Measurements from ENCODE around the gene OR2C1. TPM values are rescaled to one million over a fixed set of nuclear protein-coding genes. Genes with fewer than 3 reads are reported as not detected.

OR2C1 gene
- total RNA-seq, 4 donors from 2014 or later = not detected

GRCh38 chr16:3369073-3369472, 13.4 kb downstream of the OR2C1 start:
- intact Hi-C loops (cut with DNase I; ENCODE audit: low total_unique reads) (no loop called here), in situ Hi-C loops (cut with MboI; ENCODE audit: low pct_ligation_motif_present in 1 of 4, low pct_unique_long_range_greater_than_20kb in 1 of 4, low sequenced_read_pairs in 3 of 4) (no loop called here)
- no peak overlapping the region for H3K4me3 ChIP-seq
- peaks cover 3 to 13% of the 10 kb centered on the region in 2 donors for H3K9me3 ChIP-seq
- H3K36me3 ChIP-seq = no peaks in the 10 kb centered on the region
- peaks cover under 1% of the 10 kb centered on the region for H3K27me3 ChIP-seq
- DNase-seq = no peak
- no peaks in the 10 kb centered on the region for H3K4me1 ChIP-seq
- no peak overlapping the region for H3K27ac ChIP-seq
- 91 to 95% methylated on average over 10 to 11 of the region's 11 CpGs for WGBS, 2 donors (ENCODE audit: low coverage in 1 of 2)
- no peak for TF ChIP-seq POLR2A (IDR thresholded peaks at IDR 0.05)
- no peak for TF ChIP-seq POLR2AphosphoS5 (IDR thresholded peaks at IDR 0.05)
- TF ChIP-seq CTCF (IDR thresholded peaks at IDR 0.05) = no peak
- TF ChIP-seq EP300 (IDR thresholded peaks at IDR 0.05; ENCODE audit: low read depth) = no peak

GRCh38 chr16:3375680-3376079, 20.0 kb downstream of the OR2C1 start:
- Histone ChIP-seq H3K4me3 (no peak overlapping the region), H3K9me3 (peaks cover 26 to 42% of the 10 kb centered on the region in 2 donors), H3K27ac (no peak overlapping the region), H3K36me3 (no peaks in the 10 kb centered on the region), H3K4me1 (no peaks in the 10 kb centered on the region), H3K27me3 (no peaks in the 10 kb centered on the region)
- no peak for TF ChIP-seq POLR2A (IDR thresholded peaks at IDR 0.05)
- no peak for TF ChIP-seq EP300 (IDR thresholded peaks at IDR 0.05; ENCODE audit: low read depth)
- TF ChIP-seq CTCF (IDR thresholded peaks at IDR 0.05) = no peak
- no peak for TF ChIP-seq POLR2AphosphoS5 (IDR thresholded peaks at IDR 0.05)
- intact Hi-C loops (cut with DNase I; ENCODE audit: low total_unique reads) (no loop called here), in situ Hi-C loops (cut with MboI; ENCODE audit: low pct_ligation_motif_present in 1 of 4, low pct_unique_long_range_greater_than_20kb in 1 of 4, low sequenced_read_pairs in 3 of 4) (no loop called here)
- DNase-seq = no peak
- 90 to 92% methylated on average over 4 to 5 of the region's 5 CpGs for WGBS, 2 donors (ENCODE audit: low coverage in 1 of 2)

- Histone ChIP-seq H3K27ac (no peak overlapping the region), H3K36me3 (peaks cover 1 to 19% (median 8%) of the 10 kb centered on the region in 4 donors)
- in situ Hi-C loops (cut with MboI; ENCODE audit: low pct_ligation_motif_present in 1 of 4, low pct_unique_long_range_greater_than_20kb in 1 of 4, low sequenced_read_pairs in 3 of 4) = no loop called here
These were observed 22.2 kb downstream of the OR2C1 start for GRCh38 chr16:3377917-3378316.

GRCh38 chr16:3383045-3383448, 27.4 kb downstream of the OR2C1 start:
- Histone ChIP-seq H3K4me1 (no peaks in the 10 kb centered on the region), H3K36me3 (peaks cover 10 to 57% (median 26%) of the 10 kb centered on the region in 4 donors), H3K27ac (no peak overlapping the region), H3K4me3 (no peak overlapping the region), H3K9me3 (peaks cover 78 to 80% of the 10 kb centered on the region in 2 donors), H3K27me3 (no peaks in the 10 kb centered on the region)
- WGBS, 2 donors (ENCODE audit: low coverage in 1 of 2) = 99% methylated on average over 10 of the region's 10 CpGs; no CpG with 5 or more reads in 1 of the 2 donors
- in situ Hi-C loops (cut with MboI; ENCODE audit: low pct_ligation_motif_present in 1 of 4, low pct_unique_long_range_greater_than_20kb in 1 of 4, low sequenced_read_pairs in 3 of 4) (no loop called here), intact Hi-C loops (cut with DNase I; ENCODE audit: low total_unique reads) (no loop called here)
- DNase-seq = no peak
- no peak for TF ChIP-seq POLR2AphosphoS5 (IDR thresholded peaks at IDR 0.05)
- TF ChIP-seq POLR2A (IDR thresholded peaks at IDR 0.05) = no peak
- no peak for TF ChIP-seq EP300 (IDR thresholded peaks at IDR 0.05; ENCODE audit: low read depth)
- no peak for TF ChIP-seq CTCF (IDR thresholded peaks at IDR 0.05)

More at GRCh38 chr16:3377917-3378316, 22.2 kb downstream of the OR2C1 start:
- H3K4me1 ChIP-seq = no peaks in the 10 kb centered on the region
- peaks cover 48 to 65% of the 10 kb centered on the region in 2 donors for H3K9me3 ChIP-seq
- H3K4me3 ChIP-seq = no peak overlapping the region
- DNase-seq = no peak
- H3K27me3 ChIP-seq = no peaks in the 10 kb centered on the region
- intact Hi-C loops (cut with DNase I; ENCODE audit: low total_unique reads) = no loop called here
- TF ChIP-seq POLR2A (IDR thresholded peaks at IDR 0.05) (no peak), CTCF (IDR thresholded peaks at IDR 0.05) (no peak), POLR2AphosphoS5 (IDR thresholded peaks at IDR 0.05) (no peak), EP300 (IDR thresholded peaks at IDR 0.05; ENCODE audit: low read depth) (no peak)

Data from transverse colon (tissue), 4 donors.